Pulmonary artery endothelial cell (primary cell): Measurements from ENCODE around the gene SLC37A4. TPM values are rescaled to one million over a fixed set of nuclear protein-coding genes. Genes with fewer than 3 reads are reported as not detected.

Source experiments
- DNase-seq: peaks from one replicate; pipeline ENCODE4 v3.0.0-alpha.2; 2011; ENCODE audit warnings: low read depth, low spot score
- total RNA-seq: library from RNA; depleted of rRNA; stranded (reverse); fragments of >200 nt; gene quantifications from 2 replicates; pipeline ENCODE4 v1.2.3, GENCODE V29; 2014

Gene SLC37A4
- total RNA-seq, 1 donor from 2014 or later, result 15.2 TPM

DNA sequence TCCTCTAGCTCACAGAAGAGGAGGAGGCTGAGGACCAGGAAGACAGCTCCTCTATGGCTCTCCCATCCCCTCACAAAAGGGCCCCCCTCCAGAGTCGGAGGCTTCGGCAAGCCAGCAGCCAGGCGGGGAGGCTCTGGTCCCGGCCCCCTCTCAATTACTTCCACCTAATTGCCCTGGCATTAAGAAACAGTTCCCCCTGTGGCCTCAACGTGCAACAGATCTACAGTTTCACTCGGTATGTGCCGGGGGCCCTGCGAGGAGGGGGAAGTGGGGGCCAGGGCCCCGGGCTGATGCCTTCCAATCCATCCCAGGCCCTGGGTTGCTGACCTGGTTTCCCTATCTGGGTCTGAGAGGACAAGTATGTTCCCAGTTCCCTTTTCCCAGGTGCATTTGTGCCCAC lies 51.2 kb downstream of the SLC37A4 start:
- no peak for DNase-seq

DNA sequence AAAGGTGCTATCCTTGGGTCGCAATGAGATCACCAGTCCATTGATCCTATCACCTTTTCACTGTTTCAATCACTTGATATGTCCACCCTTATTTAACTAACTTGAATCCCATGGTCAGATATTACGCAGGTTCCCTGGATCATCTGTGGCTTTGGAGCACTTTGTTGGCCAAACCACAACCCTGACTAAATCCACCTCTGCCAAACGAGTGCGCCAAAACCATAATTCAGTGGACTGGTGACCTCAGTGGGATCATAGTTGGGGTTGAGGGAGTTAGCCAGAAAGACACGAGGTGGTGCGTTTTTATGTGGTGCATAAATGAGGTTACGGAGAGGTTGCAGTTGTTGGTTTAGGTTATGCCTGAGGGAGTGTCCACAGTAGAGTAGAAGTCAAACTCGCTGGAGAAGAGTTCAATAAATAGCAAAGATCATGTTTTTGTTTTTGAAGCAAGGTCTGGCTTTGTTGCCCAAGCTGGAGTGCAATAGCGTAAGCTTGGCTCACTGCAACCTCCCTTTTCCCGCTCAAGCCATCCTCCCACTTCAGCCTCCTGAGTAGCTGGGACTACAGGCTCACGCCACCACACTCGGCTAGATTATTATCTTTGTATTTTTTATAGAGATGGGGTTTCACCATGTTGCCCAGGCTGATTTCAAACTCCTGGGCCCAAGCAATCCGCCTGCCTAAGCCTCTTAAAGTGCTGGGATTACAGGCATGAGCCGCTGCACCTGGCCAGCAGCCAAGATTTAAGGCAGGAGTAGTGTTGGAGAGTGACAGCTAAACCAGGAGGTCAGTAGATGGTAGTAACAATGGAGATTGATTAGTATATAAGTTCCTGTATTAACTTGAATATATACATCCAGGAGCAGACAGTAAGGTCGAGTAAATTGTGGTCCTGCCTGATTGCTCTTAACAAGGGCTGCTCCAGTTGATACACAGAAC lies 54.6 kb downstream of the SLC37A4 start:
- DNase-seq, result no peak

Other genes starting within 250 kb of the SLC37A4 start
- gene DDX6, start 239.7 kb downstream of the SLC37A4 start, total RNA-seq, result 127 and 174 TPM in 2 replicates
- gene CXCR5, start 147.0 kb downstream of the SLC37A4 start, total RNA-seq, result not detected in 2 replicates
- gene BCL9L, start 105.0 kb downstream of the SLC37A4 start, total RNA-seq, result 8.3 and 9.1 TPM in 2 replicates
- not detected in 2 replicates for gene UPK2, start 74.6 kb downstream of the SLC37A4 start, total RNA-seq
- gene FOXR1, start 59.1 kb downstream of the SLC37A4 start, total RNA-seq, result not detected in 2 replicates
- 11.6 and 13.9 TPM in 2 replicates for gene CENATAC, start 32.7 kb downstream of the SLC37A4 start, total RNA-seq
- 629 and 746 TPM in 2 replicates for gene RPS25, start 12.5 kb downstream of the SLC37A4 start, total RNA-seq
- 64.5 and 119 TPM in 2 replicates for gene TRAPPC4, start 12.1 kb downstream of the SLC37A4 start, total RNA-seq
- gene HYOU1, start 26.3 kb upstream of the SLC37A4 start, total RNA-seq, result 174 and 354 TPM in 2 replicates
- 21.5 and 27.4 TPM in 2 replicates for gene VPS11, start 36.9 kb upstream of the SLC37A4 start, total RNA-seq
- 7.8 and 11.0 TPM in 2 replicates for gene HMBS, start 54.0 kb upstream of the SLC37A4 start, total RNA-seq
- gene DPAGT1, start 71.0 kb upstream of the SLC37A4 start, total RNA-seq, result 14.4 and 32.7 TPM in 2 replicates
- gene C2CD2L, start 76.5 kb upstream of the SLC37A4 start, total RNA-seq, result 2.0 and 4.5 TPM in 2 replicates
- gene HINFP, start 90.7 kb upstream of the SLC37A4 start, total RNA-seq, result 15.4 and 17.7 TPM in 2 replicates
- gene ABCG4, start 118.2 kb upstream of the SLC37A4 start, total RNA-seq, result 0.20 and 0.35 TPM in 2 replicates
- gene NLRX1, start 137.8 kb upstream of the SLC37A4 start, total RNA-seq, result 10.9 and 15.5 TPM in 2 replicates
- gene NHERF4, start 154.6 kb upstream of the SLC37A4 start, total RNA-seq, result 0.13 TPM in 1 of 2 replicates, not detected in the other
- 11.9 and 14.8 TPM in 2 replicates for gene CBL, start 175.5 kb upstream of the SLC37A4 start, total RNA-seq